HG03103 (cell line): ENCODE results near the gene TCEA2.
A peak's percentile ranks its signal among the peaks of the same experiment; 100 is the strongest.

Experiments used
- ATAC-seq: cut with Tn5 transposase; IDR thresholded peaks from one replicate; pipeline ENCODE4 v1.9.1; 2021; ENCODE audit warnings: low read depth; ENCODE audit not compliant: unreplicated experiment

The TCEA2 gene

GRCh38 chr20:64062596-64063388 is at the start of gene TCEA2:
TCEA2 (plus strand) TSS chr20:64063198; CDS start chr20:64063313, 115 bp downstream.
- peak; percentile 68 for ATAC-seq

GRCh38 chr20:64015635-64016034 is 47.4 kb upstream of the TCEA2 start:
- no peak for ATAC-seq

- ATAC-seq: no peak
These were observed 41.6 kb upstream of the TCEA2 start for GRCh38 chr20:64021124-64021975.

- ATAC-seq: no peak
These were observed 40.2 kb upstream of the TCEA2 start for GRCh38 chr20:64022671-64023360.

- ATAC-seq: no peak
These were observed 39.4 kb upstream of the TCEA2 start for GRCh38 chr20:64023361-64024140.

GRCh38 chr20:64024141-64024990 is 38.6 kb upstream of the TCEA2 start:
- no peak for ATAC-seq

- ATAC-seq: no peak
These were observed 37.7 kb upstream of the TCEA2 start for GRCh38 chr20:64025101-64025825.

GRCh38 chr20:64025826-64026412 is 37.1 kb upstream of the TCEA2 start:
- no peak for ATAC-seq

- ATAC-seq: no peak
These were observed 34.9 kb upstream of the TCEA2 start for GRCh38 chr20:64027981-64028685.

GRCh38 chr20:64029293-64030117 is 33.5 kb upstream of the TCEA2 start:
- ATAC-seq: no peak

- ATAC-seq: no peak
These were observed 32.4 kb upstream of the TCEA2 start for GRCh38 chr20:64030371-64031134.

GRCh38 chr20:64031822-64032314 is 31.1 kb upstream of the TCEA2 start:
- ATAC-seq: no peak

- no peak for ATAC-seq
These were observed 30.0 kb upstream of the TCEA2 start for GRCh38 chr20:64032706-64033624.

- ATAC-seq: no peak
These were observed 29.0 kb upstream of the TCEA2 start for GRCh38 chr20:64033981-64034493.
